ENCODE results near the gene STYXL1. TPM values are rescaled to one million over a fixed set of nuclear protein-coding genes. Genes with fewer than 3 reads are reported as not detected.

The STYXL1 gene
- polyA plus RNA-seq, 3 donors: 64.6 to 79.8 (median 67.2) TPM

GRCh38 chr7:76080204-76080603 is 32.4 kb upstream of the STYXL1 start:
- Histone ChIP-seq H3K9me3 (replicated peaks in 1 of 2; ENCODE audit: control insufficient read depth in 1 of 2, insufficient read depth in 1 of 2, low read length in 2 of 2) (peaks cover 0 to 2% of the 10 kb centered on the region in 2 donors), H3K4me3 (replicated peaks in 1 of 3; ENCODE audit: low read depth in 2 of 3, low read length in 3 of 3) (no peak overlapping the region), H2AFZ (ENCODE audit: insufficient read depth, low read depth, low read length, poor library complexity, severe bottlenecking) (no peak overlapping the region), H3K4me2 (replicated peaks; ENCODE audit: extremely low read depth, low read length, poor library complexity, severe bottlenecking) (no peak overlapping the region), H3K4me1 (ENCODE audit: control insufficient read depth in 1 of 2, insufficient read depth in 2 of 2, low read length in 2 of 2) (no peaks in the 10 kb centered on the region), H4K20me1 (ENCODE audit: insufficient read depth, low read length) (no peaks in the 10 kb centered on the region), H3K27ac (ENCODE audit: low read depth in 1 of 2, low read length in 2 of 2) (no peak overlapping the region), H3K36me3 (replicated peaks in 1 of 2; ENCODE audit: control insufficient read depth in 1 of 2, insufficient read depth in 2 of 2, low read length in 2 of 2) (no peaks in the 10 kb centered on the region), H3K9ac (ENCODE audit: insufficient read depth, low read length, poor library complexity, severe bottlenecking) (no peak overlapping the region), H3K27me3 (ENCODE audit: control insufficient read depth in 2 of 2, insufficient read depth in 2 of 2, low read length in 2 of 2) (no peaks in the 10 kb centered on the region), H3K79me2 (ENCODE audit: insufficient read depth, low read length) (no peaks in the 10 kb centered on the region)
- TF ChIP-seq, protein P1, sequence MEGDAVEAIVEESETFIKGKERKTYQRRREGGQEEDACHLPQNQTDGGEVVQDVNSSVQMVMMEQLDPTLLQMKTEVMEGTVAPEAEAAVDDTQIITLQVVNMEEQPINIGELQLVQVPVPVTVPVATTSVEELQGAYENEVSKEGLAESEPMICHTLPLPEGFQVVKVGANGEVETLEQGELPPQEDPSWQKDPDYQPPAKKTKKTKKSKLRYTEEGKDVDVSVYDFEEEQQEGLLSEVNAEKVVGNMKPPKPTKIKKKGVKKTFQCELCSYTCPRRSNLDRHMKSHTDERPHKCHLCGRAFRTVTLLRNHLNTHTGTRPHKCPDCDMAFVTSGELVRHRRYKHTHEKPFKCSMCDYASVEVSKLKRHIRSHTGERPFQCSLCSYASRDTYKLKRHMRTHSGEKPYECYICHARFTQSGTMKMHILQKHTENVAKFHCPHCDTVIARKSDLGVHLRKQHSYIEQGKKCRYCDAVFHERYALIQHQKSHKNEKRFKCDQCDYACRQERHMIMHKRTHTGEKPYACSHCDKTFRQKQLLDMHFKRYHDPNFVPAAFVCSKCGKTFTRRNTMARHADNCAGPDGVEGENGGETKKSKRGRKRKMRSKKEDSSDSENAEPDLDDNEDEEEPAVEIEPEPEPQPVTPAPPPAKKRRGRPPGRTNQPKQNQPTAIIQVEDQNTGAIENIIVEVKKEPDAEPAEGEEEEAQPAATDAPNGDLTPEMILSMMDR (IDR thresholded peaks at IDR 0.05): no peak
- Mint-ChIP-seq H3K36me3 (no peaks in the 10 kb centered on the region), H3K27ac (peak overlapping the region in 1 of 7 donors; percentile 9), H3K27me3 (ENCODE audit: low read depth in 3 of 3) (peaks cover 3 to 8% (median 5%) of the 10 kb centered on the region in 3 donors), H3K4me1 (peaks cover 1% of the 10 kb centered on the region), H3K4me3 (no peak overlapping the region), H3K9me3 (peaks cover 0 to 4% (median 2%) of the 10 kb centered on the region in 7 donors)
- intact Hi-C loops (cut with micrococcal nuclease): no loop called here
- WGBS (ENCODE audit: insufficient coverage): 85% methylated on average over 5 of the region's 5 CpGs
- no peak for DNase-seq

DNA sequence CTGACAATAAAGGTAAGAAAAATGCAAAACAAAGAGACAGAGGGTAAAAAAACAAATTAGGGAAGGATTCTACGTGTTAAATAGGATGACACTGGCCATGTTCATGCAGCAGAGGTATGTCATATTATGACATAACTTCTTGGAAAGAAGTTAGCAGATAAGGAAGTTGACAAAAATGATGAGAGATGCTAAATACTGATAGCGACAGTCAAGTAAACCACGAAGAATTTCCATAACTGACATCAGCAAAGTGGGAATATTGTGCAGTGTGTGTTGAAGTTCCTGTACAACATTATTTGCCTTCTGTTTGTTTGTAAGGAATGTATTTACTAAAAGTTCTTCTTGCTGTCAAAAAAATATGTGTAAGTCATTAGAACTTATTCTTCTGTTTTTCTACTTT is 29.6 kb upstream of the STYXL1 start:
- H3K36me3 Mint-ChIP-seq: no peaks in the 10 kb centered on the region
- H3K27ac ChIP-seq (ENCODE audit: low read depth in 1 of 2, low read length in 2 of 2): no peak overlapping the region
- H3K9ac ChIP-seq (ENCODE audit: insufficient read depth, low read length, poor library complexity, severe bottlenecking): no peak overlapping the region
- no peaks in the 10 kb centered on the region for H3K27me3 ChIP-seq (ENCODE audit: control insufficient read depth in 2 of 2, insufficient read depth in 2 of 2, low read length in 2 of 2)
- H3K27ac Mint-ChIP-seq: no peak overlapping the region
- no peaks in the 10 kb centered on the region for H3K36me3 ChIP-seq (replicated peaks in 1 of 2; ENCODE audit: control insufficient read depth in 1 of 2, insufficient read depth in 2 of 2, low read length in 2 of 2)
- H3K4me1 Mint-ChIP-seq: peaks cover 1% of the 10 kb centered on the region
- no peak for DNase-seq
- WGBS (ENCODE audit: insufficient coverage): 0% methylated on average over 2 of the region's 3 CpGs
- H3K4me3 ChIP-seq (replicated peaks in 1 of 3; ENCODE audit: low read depth in 2 of 3, low read length in 3 of 3): no peak overlapping the region
- TF ChIP-seq, protein P1 (IDR thresholded peaks at IDR 0.05): no peak
- no peak overlapping the region for H3K4me3 Mint-ChIP-seq
- H4K20me1 ChIP-seq (ENCODE audit: insufficient read depth, low read length): no peaks in the 10 kb centered on the region
- no peak overlapping the region for H3K4me2 ChIP-seq (replicated peaks; ENCODE audit: extremely low read depth, low read length, poor library complexity, severe bottlenecking)
- peaks cover 3 to 7% (median 5%) of the 10 kb centered on the region in 3 donors for H3K27me3 Mint-ChIP-seq (ENCODE audit: low read depth in 3 of 3)
- H3K9me3 ChIP-seq (replicated peaks in 1 of 2; ENCODE audit: control insufficient read depth in 1 of 2, insufficient read depth in 1 of 2, low read length in 2 of 2): peaks cover 0 to 22% of the 10 kb centered on the region in 2 donors
- no peaks in the 10 kb centered on the region for H3K4me1 ChIP-seq (ENCODE audit: control insufficient read depth in 1 of 2, insufficient read depth in 2 of 2, low read length in 2 of 2)
- H3K9me3 Mint-ChIP-seq: peaks cover 2 to 13% (median 6%) of the 10 kb centered on the region in 7 donors
- no peak overlapping the region for H2AFZ ChIP-seq (ENCODE audit: insufficient read depth, low read depth, low read length, poor library complexity, severe bottlenecking)
- intact Hi-C loops (cut with micrococcal nuclease): no loop called here
- H3K79me2 ChIP-seq (ENCODE audit: insufficient read depth, low read length): no peaks in the 10 kb centered on the region
